Neuronal stem cell (in vitro differentiated cells): Measurements from ENCODE around the gene FOXC1.

Experiments used
- DNase-seq: peaks from one replicate; pipeline ENCODE4 v3.0.0-alpha.2; 2013; ENCODE audit warnings: low spot score
- H2AFZ ChIP-seq: one replicate; pipeline ENCODE4 v1.6.1; 2013; ENCODE audit warnings: mild to moderate bottlenecking, low read length, inconsistent platforms
- H2AK5ac ChIP-seq: 2 replicates; pipeline ENCODE4 v1.6.1; 2013; ENCODE audit warnings: low read depth, mild to moderate bottlenecking, inconsistent platforms, low read length, moderate library complexity, mixed read lengths
- H2BK120ac ChIP-seq: 2 replicates; pipeline ENCODE4 v1.6.1; 2013; ENCODE audit warnings: low read depth, mild to moderate bottlenecking, inconsistent platforms, low read length, moderate library complexity, mixed read lengths
- H2BK12ac ChIP-seq: one replicate; pipeline ENCODE4 v1.6.1; 2013; ENCODE audit warnings: low read length, inconsistent platforms
- H2BK15ac ChIP-seq: 2 replicates; pipeline ENCODE4 v1.6.1; 2013; ENCODE audit warnings: mild to moderate bottlenecking, low read length, inconsistent platforms, mixed read lengths
- H2BK5ac ChIP-seq: one replicate; pipeline ENCODE4 v1.6.1; 2013; ENCODE audit warnings: inconsistent platforms, mild to moderate bottlenecking, low read length, moderate library complexity
- H3K14ac ChIP-seq: one replicate; pipeline ENCODE4 v1.6.1; 2013; ENCODE audit warnings: low read length, inconsistent platforms
- H3K18ac ChIP-seq: 2 replicates; pipeline ENCODE4 v1.6.1; 2013; ENCODE audit warnings: low read length, inconsistent platforms
- H3K23ac ChIP-seq: 2 replicates; pipeline ENCODE4 v1.6.1; 2013; ENCODE audit warnings: low read depth, mild to moderate bottlenecking, mixed read lengths, low read length, inconsistent platforms; ENCODE audit not compliant: poor library complexity
- H3K27ac ChIP-seq: replicated peaks from 3 replicates; pipeline ENCODE4 v1.5.1; 2013; ENCODE audit warnings: low read length, inconsistent platforms
- H3K27me3 ChIP-seq, 3 experiments: 2 replicates each; pipeline ENCODE4 v1.6.1; 2013; ENCODE audit warnings: low read length in 3 of 3, mild to moderate bottlenecking in 2 of 3, inconsistent platforms in 1 of 3, low read depth in 1 of 3, mixed read lengths in 1 of 3, moderate library complexity in 1 of 3; ENCODE audit not compliant: control insufficient read depth in 3 of 3, insufficient read depth in 3 of 3
- H3K36me3 ChIP-seq, 2 donors: replicated peaks in 1 of 2; 2 replicates each; pipeline ENCODE4 v1.6.1; 2013; ENCODE audit warnings: low read length in 2 of 2; ENCODE audit not compliant: control insufficient read depth in 2 of 2, insufficient read depth in 2 of 2
- H3K4ac ChIP-seq: 2 replicates; pipeline ENCODE4 v1.6.1; 2013; ENCODE audit warnings: inconsistent platforms, mild to moderate bottlenecking, low read length, moderate library complexity
- H3K4me1 ChIP-seq, 2 donors: 1 replicate in 1 of 2; 2 replicates in 1 of 2; pipeline ENCODE4 v1.6.1; 2013; ENCODE audit warnings: low read length in 2 of 2, low read depth in 1 of 2; ENCODE audit not compliant: control insufficient read depth in 2 of 2, insufficient read depth in 1 of 2
- H3K4me2 ChIP-seq: one replicate; pipeline ENCODE4 v1.6.1; 2013; ENCODE audit warnings: mild to moderate bottlenecking, low read length, inconsistent platforms; ENCODE audit not compliant: insufficient read depth, poor library complexity, severe bottlenecking
- H3K4me3 ChIP-seq, 2 donors: 2 replicates each; pipeline ENCODE4 v1.5.1; 2013; ENCODE audit warnings: low read length in 2 of 2, mild to moderate bottlenecking in 2 of 2, inconsistent platforms in 1 of 2, moderate library complexity in 1 of 2
- H3K79me1 ChIP-seq: one replicate; pipeline ENCODE4 v1.6.1; 2013; ENCODE audit warnings: low read depth, mild to moderate bottlenecking, inconsistent platforms, low read length, moderate library complexity
- H3K9ac ChIP-seq: one replicate; pipeline ENCODE4 v1.6.1; 2013; ENCODE audit warnings: mild to moderate bottlenecking, low read depth, low read length, inconsistent platforms; ENCODE audit not compliant: poor library complexity
- H3K9me3 ChIP-seq, 2 donors: replicated peaks in 1 of 2; 2 replicates each; pipeline versions ENCODE3 to v1.6.1; 2013; ENCODE audit warnings: low read length in 2 of 2, mild to moderate bottlenecking in 2 of 2, inconsistent platforms in 1 of 2, low read depth in 1 of 2, mixed read lengths in 1 of 2, moderate library complexity in 1 of 2; ENCODE audit not compliant: control insufficient read depth in 2 of 2, insufficient read depth in 1 of 2
- H4K8ac ChIP-seq: one replicate; pipeline ENCODE4 v1.6.1; 2013; ENCODE audit warnings: low read depth, mild to moderate bottlenecking, inconsistent platforms, low read length, moderate library complexity
- H4K91ac ChIP-seq: one replicate; pipeline ENCODE4 v1.6.1; 2013; ENCODE audit warnings: low read length, low read depth, mild to moderate bottlenecking, inconsistent platforms; ENCODE audit not compliant: poor library complexity
- WGBS, 2 donors: extraction: QIAGEN DNeasy Blood & Tissue Kit; methylation state at CpG; one replicate each; pipeline ENCODE4 v1.1.7; 2013; ENCODE audit warnings: missing lambda C conversion rate in 2 of 2, mixed read lengths in 1 of 2; ENCODE audit not compliant: insufficient read length in 2 of 2, insufficient replicate concordance in 1 of 2; ENCODE audit errors: extremely low coverage in 2 of 2; 5-methylcytosine and 5-hydroxymethylcytosine counted together

The FOXC1 gene

GRCh38 chr6:1584996-1585668 is 24.6 kb upstream of the FOXC1 start:
- Histone ChIP-seq H3K4me3 (no peak overlapping the region), H3K23ac (no peak overlapping the region), H2AFZ (no peak overlapping the region), H2BK120ac (no peak overlapping the region), H4K8ac (no peak overlapping the region), H3K27me3 (peaks cover 0 to 2% (median 2%) of the 10 kb centered on the region in 3 experiments), H4K91ac (no peak overlapping the region), H3K4me2 (no peak overlapping the region), H3K9me3 (peaks cover 0 to 2% of the 10 kb centered on the region in 2 donors), H3K36me3 (no peaks in the 10 kb centered on the region), H3K79me1 (no peaks in the 10 kb centered on the region), H3K4ac (no peak overlapping the region), H3K9ac (no peak overlapping the region), H2AK5ac (no peak overlapping the region), H2BK5ac (no peak overlapping the region), H3K27ac (no peak overlapping the region), H2BK12ac (no peak overlapping the region), H2BK15ac (no peak overlapping the region), H3K4me1 (no peaks in the 10 kb centered on the region), H3K18ac (no peak overlapping the region), H3K14ac (no peak overlapping the region)
- WGBS, 2 donors = no CpG with 5 or more reads among the region's 14 CpGs
- DNase-seq = no peak

GRCh38 chr6:1585669-1586049 is 24.1 kb upstream of the FOXC1 start:
- Histone ChIP-seq H3K4me1 (no peaks in the 10 kb centered on the region), H4K8ac (no peak overlapping the region), H2BK15ac (no peak overlapping the region), H3K9me3 (peaks cover 0 to 3% of the 10 kb centered on the region in 2 donors), H3K36me3 (no peaks in the 10 kb centered on the region), H4K91ac (no peak overlapping the region), H2BK5ac (no peak overlapping the region), H3K79me1 (no peaks in the 10 kb centered on the region), H3K4me3 (no peak overlapping the region), H3K27me3 (peaks cover 0 to 2% (median 2%) of the 10 kb centered on the region in 3 experiments), H2BK120ac (no peak overlapping the region), H3K27ac (no peak overlapping the region), H3K4me2 (no peak overlapping the region), H3K4ac (no peak overlapping the region), H3K23ac (no peak overlapping the region), H2AFZ (no peak overlapping the region), H2BK12ac (no peak overlapping the region), H2AK5ac (no peak overlapping the region), H3K9ac (no peak overlapping the region), H3K14ac (no peak overlapping the region), H3K18ac (no peak overlapping the region)
- DNase-seq = no peak
- WGBS, 2 donors = no CpG with 5 or more reads among the region's 12 CpGs

- no peak for DNase-seq
- H3K18ac ChIP-seq = no peak overlapping the region
- H3K27ac ChIP-seq = no peak overlapping the region
- H2AFZ ChIP-seq = no peak overlapping the region
- H3K36me3 ChIP-seq = no peaks in the 10 kb centered on the region
- no peak overlapping the region for H3K4me3 ChIP-seq
- H4K8ac ChIP-seq = no peak overlapping the region
- no peaks in the 10 kb centered on the region for H3K4me1 ChIP-seq
- no peak overlapping the region for H2AK5ac ChIP-seq
- H3K14ac ChIP-seq = no peak overlapping the region
- no peak overlapping the region for H3K4me2 ChIP-seq
- WGBS, 2 donors = no CpG with 5 or more reads among the region's 7 CpGs
- H2BK5ac ChIP-seq = no peak overlapping the region
- no peaks in the 10 kb centered on the region for H3K79me1 ChIP-seq
- H3K4ac ChIP-seq = no peak overlapping the region
- H4K91ac ChIP-seq = no peak overlapping the region
- no peak overlapping the region for H2BK12ac ChIP-seq
- no peak overlapping the region for H3K23ac ChIP-seq
- H3K9ac ChIP-seq = no peak overlapping the region
- H2BK120ac ChIP-seq = no peak overlapping the region
- H3K9me3 ChIP-seq = peaks cover 0 to 3% of the 10 kb centered on the region in 2 donors
- peaks cover 0 to 2% (median 2%) of the 10 kb centered on the region in 3 experiments for H3K27me3 ChIP-seq
- H2BK15ac ChIP-seq = no peak overlapping the region
Measured at GRCh38 chr6:1586256-1586655, 23.5 kb upstream of the FOXC1 start.

- DNase-seq = no peak
- Histone ChIP-seq H2BK15ac (no peak overlapping the region), H3K4me2 (no peak overlapping the region), H3K9me3 (peaks cover 0 to 3% of the 10 kb centered on the region in 2 donors), H4K8ac (no peak overlapping the region), H3K18ac (no peak overlapping the region), H3K27ac (no peak overlapping the region), H2AK5ac (no peak overlapping the region), H2BK12ac (no peak overlapping the region), H2BK120ac (no peak overlapping the region), H4K91ac (no peak overlapping the region), H3K27me3 (peaks cover 0 to 2% (median 2%) of the 10 kb centered on the region in 3 experiments), H3K14ac (no peak overlapping the region), H3K23ac (no peak overlapping the region), H3K4ac (no peak overlapping the region), H3K9ac (peak overlapping the region; percentile 61), H2BK5ac (no peak overlapping the region), H3K79me1 (no peaks in the 10 kb centered on the region), H2AFZ (no peak overlapping the region), H3K36me3 (no peaks in the 10 kb centered on the region), H3K4me1 (no peaks in the 10 kb centered on the region), H3K4me3 (peak overlapping the region in 1 of 2 donors; percentile 62)
- no CpG with 5 or more reads among the region's 5 CpGs for WGBS, 2 donors
Measured at GRCh38 chr6:1586861-1587450, 22.8 kb upstream of the FOXC1 start.
